GM19023 (cell line): ENCODE results near the gene PIP5KL1.
"Not testable (repeated sequence)": the region's sequence is repeated elsewhere in the genome, so short reads cannot be mapped to it uniquely, and the experiment has no call there.

ENCODE experiments used
- ATAC-seq: cut with Tn5 transposase; IDR thresholded peaks from one replicate; pipeline ENCODE4 v1.9.1; 2021; ENCODE audit warnings: mild to moderate bottlenecking, moderate library complexity; ENCODE audit not compliant: unreplicated experiment

Gene PIP5KL1

DNA sequence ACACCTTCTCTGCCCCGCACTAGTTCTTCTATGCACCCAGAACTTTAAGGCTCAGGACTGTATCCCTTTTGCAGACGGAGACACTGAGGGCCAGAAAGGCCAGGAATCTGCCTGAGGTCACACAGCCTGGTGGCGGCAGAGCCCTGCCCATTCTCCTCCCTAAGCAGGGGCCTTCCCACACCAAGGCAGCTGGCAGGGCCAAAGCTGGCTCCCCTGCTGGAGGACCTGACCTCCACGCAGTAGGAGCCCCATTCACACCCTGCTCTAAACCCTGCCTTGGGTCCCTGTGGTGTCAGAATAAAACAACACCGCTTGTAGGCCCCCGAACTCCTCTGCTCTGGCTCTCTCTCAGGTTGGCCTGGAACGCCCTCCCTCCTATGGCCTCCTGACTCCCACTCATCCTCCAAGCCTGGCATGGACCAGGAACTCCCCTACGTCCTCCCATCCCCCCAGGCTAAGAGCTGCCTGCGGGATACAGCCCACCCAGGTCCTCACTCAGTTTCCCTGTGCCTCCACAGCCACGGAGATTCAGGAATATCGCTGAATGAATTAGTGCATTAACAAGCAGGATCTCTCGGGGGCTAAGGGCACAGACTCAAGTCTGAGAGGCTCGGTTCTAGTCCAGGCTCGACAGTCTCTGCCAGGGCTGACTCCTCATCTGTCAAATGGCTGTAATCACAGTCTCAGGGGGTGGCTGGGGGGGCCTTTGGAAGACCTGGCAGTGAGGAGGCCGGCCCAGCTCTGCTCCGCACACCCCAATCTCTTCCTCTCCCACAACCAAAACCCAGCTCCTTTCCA, 34.0 kb downstream of the PIP5KL1 start:
- ATAC-seq: no peak

DNA sequence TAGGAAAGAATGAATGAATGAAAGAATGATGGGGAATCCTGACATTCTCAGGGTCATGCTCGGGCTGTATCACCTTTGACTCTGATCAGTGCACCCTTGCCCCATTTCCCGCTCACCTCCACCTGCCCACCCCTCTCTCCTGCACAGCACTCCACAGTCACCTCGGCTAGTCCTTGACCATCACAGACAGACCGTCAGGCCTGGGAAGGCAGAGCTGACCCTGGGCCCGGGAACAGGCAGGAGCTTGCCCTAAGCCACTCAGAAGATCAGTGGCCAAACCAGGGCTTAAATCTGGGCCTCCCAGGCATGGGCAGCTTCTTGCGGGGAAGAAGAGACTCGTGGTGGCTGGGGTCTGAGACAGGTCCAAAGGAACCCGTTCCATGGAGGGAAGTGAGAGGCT, 34.8 kb downstream of the PIP5KL1 start:
- ATAC-seq: no peak

DNA sequence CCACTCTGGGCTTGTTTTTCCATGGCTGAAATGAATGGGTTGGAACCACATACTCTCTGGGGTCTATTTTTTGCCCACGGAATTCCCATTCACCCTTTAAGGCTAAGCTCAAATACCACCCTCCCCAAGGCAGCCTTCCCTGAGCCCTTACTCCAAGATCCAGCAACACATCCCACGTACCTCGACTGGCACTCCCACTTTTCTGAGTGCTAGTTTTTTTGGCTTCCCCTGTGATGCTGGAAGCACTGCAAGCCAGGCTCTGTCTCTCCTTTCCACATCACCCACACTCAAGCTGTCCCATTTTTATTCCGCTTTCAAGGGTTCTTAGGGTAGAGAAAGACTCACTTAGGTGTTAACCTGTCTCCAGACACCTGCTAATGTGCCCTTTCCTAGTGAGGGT, 37.2 kb downstream of the PIP5KL1 start:
- no peak for ATAC-seq

- ATAC-seq: no peak
Observed at GRCh38 chr9:127892831-127893230, 37.7 kb downstream of the PIP5KL1 start.

- no peak for ATAC-seq
Observed at GRCh38 chr9:127890053-127890452, 40.5 kb downstream of the PIP5KL1 start.

DNA sequence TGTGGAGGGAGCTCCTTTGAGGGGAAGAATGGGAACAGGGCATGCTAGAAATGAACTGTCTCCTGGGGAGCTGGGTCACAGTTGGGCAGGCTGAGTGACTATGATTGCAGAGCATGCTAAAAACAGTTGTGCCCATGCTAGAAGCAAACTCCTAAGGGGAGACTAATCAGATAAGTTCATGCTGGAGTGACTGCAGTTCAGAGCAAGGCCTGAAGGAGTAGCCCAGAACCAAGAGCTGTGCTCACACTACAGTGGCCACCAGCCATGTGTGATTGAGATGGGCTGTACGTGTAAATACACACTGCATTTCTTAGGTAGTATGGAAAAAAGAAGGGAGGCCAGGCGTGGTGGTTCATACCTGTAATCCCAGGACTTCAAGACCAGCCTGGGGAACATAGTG, 42.8 kb downstream of the PIP5KL1 start:
- no peak for ATAC-seq

- ATAC-seq: no peak
Observed at GRCh38 chr9:127886401-127886972, 44.1 kb downstream of the PIP5KL1 start.

DNA sequence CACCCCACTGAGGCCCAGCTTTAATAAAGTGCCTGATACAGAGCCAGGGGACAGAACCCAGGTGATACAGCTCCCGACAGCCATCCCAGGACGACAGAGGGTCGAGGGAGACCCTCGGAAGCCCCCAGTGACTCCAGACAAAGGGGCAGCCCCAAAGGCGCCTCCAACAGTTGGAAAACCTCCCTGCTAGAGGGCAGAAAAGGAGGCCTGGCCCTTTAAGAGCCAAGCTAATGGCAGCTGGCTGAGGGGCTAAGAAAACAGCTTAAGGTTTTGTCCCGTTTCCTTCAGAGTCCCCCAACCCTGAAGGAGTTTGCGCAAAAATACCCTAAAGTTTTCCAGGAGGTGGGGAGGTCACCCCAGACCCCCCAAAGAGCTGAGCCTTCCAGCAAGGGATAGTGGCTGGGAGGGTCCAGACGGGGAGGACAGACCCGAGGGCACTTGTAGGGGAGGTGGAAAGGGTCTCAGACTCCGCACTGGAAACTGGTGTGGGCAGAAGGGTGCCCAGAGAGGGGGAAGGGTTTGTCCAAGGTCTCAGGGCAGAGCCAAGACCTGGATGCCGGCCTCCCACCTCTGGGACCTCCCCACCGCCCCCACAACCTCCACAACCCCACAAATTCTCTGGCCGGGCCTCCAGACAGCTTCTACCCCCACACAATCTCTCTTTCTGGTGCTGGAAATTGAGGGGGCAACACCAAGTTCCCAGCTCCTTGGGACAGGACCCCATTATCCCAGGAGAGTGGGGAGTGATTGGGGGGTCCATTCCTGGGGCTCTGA, 44.9 kb downstream of the PIP5KL1 start:
- ATAC-seq: no peak

DNA sequence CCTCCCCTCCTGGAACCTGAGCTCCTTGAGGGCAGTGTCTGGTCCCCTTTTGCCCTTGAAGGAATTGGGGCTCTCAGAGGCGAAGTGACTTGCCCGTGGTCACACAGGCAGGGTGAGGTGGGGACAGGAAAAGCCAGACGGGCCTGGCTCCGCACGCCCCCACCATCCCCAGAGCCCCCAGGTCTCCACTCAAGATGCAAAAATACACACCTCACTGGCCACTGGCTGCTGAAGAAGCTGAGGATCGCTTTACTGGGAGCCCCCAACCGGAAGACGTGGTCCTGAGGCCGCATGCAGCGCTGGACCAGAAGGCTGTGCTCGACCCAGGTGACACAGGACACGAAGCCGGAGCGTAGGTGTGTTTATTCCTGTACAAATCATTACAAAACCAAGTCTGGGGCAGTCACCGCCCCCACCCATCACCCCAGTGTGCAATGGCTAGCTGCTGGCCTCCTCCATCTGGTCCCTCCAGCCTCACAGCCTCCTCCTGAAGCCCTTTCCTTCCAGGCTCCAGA, 45.5 kb downstream of the PIP5KL1 start:
- no peak for ATAC-seq

- no peak for ATAC-seq
Observed at GRCh38 chr9:127884427-127884911, 46.1 kb downstream of the PIP5KL1 start.

GRCh38 chr9:127883959-127884358, 46.6 kb downstream of the PIP5KL1 start:
- ATAC-seq: no peak

DNA sequence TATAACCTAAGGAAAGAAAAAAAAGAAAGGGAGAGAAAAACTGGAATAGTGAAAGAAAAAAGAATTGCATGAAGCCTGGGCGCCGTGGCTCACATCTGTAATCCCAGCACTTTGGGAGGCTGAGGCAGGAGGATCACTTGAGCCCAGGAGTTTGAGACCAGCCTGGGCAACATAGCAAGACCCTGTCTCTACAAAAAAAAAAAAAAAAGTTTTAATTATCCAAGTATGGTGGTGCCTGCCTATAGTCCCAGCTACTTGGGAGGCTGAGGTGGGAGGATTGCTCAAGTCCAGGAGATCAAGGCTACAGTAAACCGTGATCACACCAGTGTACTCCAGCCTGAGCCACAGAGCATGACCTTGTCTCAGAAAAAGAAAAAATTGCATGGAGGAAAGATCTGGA, 48.9 kb downstream of the PIP5KL1 start:
- not testable (repeated sequence) for ATAC-seq

GRCh38 chr9:127880143-127880542, 50.4 kb downstream of the PIP5KL1 start:
- no peak for ATAC-seq

DNA sequence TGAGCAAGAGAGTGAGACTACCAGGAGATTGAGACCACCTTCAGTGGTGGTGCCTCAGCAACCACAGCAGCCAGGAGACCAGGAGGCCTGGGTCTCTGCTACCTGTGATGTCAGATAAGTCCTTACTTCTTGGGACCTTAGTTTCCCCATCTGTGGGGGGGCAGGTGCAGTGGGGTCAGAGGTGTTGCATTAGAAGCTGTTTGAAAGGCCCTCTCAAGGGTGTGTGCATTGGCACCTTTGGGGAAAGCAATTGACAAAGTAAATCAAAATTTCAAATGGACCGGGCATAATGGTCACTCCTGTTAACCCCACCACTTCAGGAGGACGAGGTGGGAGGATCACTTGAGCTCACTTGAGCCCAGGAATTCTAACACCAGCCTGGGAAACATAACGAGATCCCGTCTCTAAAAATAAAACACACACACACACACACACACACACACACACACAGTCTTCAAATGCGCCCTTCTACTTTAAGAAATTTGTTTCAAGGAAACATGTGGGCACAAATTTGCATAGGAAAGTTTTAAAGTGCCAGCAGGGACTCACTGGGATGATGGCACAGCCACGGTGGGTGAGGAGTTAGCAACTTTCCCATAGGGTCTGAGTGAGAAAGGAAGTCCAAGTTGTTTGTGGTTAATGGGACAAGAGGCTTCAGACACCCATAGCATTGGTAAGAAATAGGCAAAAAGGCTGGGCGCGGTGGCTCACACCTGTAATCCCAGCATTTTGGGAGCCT, 51.8 kb downstream of the PIP5KL1 start:
- ATAC-seq: no peak

DNA sequence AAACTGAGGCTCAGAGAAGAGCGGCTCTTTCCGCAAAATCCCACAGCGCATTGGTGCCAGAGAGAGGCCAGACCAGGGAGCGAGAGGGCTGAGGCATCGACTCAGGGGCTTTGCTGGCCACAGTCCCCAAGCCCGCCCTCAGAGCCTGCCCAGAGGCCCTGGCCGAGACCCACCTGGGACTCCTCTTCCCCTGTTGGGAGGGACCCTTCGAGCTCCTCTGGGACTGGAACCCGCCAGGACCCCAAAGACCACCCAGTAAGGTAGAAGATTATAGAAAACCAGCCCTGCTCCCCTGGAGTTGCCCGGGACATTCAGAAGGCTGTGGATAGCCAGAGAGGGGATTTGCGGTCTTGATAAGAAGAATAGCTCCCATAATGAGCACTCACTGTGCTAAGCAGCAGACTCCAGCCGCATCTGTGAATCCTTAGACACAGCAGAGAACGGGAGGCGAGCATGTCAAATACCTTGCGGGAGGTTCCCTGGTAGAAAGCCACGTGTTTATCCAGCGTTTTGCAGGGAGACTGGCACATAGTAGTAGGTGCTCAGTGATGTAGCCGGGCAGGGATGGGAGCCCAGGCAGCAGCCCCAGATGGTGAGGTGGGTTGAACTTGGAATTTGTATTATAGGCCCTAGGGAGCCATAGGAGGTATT, 52.5 kb downstream of the PIP5KL1 start:
- no peak for ATAC-seq

GRCh38 chr9:127877566-127877998, 53.0 kb downstream of the PIP5KL1 start, which contains the start of gene AK1:
TSS of gene AK1 (minus strand) at chr9:127877675. CDS start at chr9:127874617, 3,058 bp downstream.
- no peak for ATAC-seq

- ATAC-seq: no peak
Observed at GRCh38 chr9:127876764-127877562, 53.6 kb downstream of the PIP5KL1 start.

GRCh38 chr9:127876026-127876763, 54.4 kb downstream of the PIP5KL1 start:
- no peak for ATAC-seq
